Pancreas (tissue), 10 donors: ENCODE data around the gene ATP9B. TPM values are rescaled to one million over a fixed set of nuclear protein-coding genes. Genes with fewer than 3 reads are reported as not detected.

Experiments used
- ATAC-seq, 4 donors: fragments of 200-7000 bp; cut with Tn5 transposase; one replicate each; pipeline versions ENCODE4 v1.8.0 to v1.9.1; 2020; ENCODE audit warnings: mild to moderate bottlenecking in 4 of 4, moderate library complexity in 4 of 4
- DNase-seq, 6 donors: peaks; one replicate each; pipeline ENCODE4 v3.0.0-alpha.2; 2020
- FAIRE-seq: peaks from 2 replicates; lab custom pipeline; 2012; peaks lifted over from hg19 to GRCh38; lab: Jason Lieb, UNC
- H3K27ac ChIP-seq, 4 donors: fragments of 200-600 bp; sonication (generic); 1 replicate in 3 of 4; 2 replicates in 1 of 4; pipeline versions ENCODE4 v1.5.0 to v1.8.0; 2020
- H3K27me3 ChIP-seq, 4 donors: fragments of 200-600 bp; one replicate each; pipeline ENCODE4 v1.8.0; 2021
- H3K36me3 ChIP-seq, 3 donors: fragments of 200-600 bp; sonication (generic) in 1 of 3; one replicate each; pipeline versions ENCODE4 v1.5.0 to v1.8.0; 2020 to 2021
- H3K4me1 ChIP-seq, 3 donors: fragments of 200-600 bp; one replicate each; pipeline ENCODE4 v1.8.0; 2021
- H3K4me3 ChIP-seq, 4 donors: fragments of 200-600 bp; sonication (generic) in 2 of 4; one replicate each; pipeline versions ENCODE4 v1.5.0 to v1.8.0; 2020 to 2021
- H3K9me3 ChIP-seq, 4 donors: fragments of 200-600 bp; one replicate each; pipeline ENCODE4 v1.8.0; 2021
- WGBS, 2 donors: extraction: QIAGEN DNeasy Blood & Tissue Kit; methylation state at CpG; one replicate each; pipeline ENCODE4 v1.1.7; 2013; 5-methylcytosine and 5-hydroxymethylcytosine counted together
- intact Hi-C, 3 donors: fragments of 100-400 bp; cut with DNase I; formaldehyde crosslinking; loops; one replicate each; pipeline versions ENCODE4 v1.11.1 to v1.14.2; 2022
- polyA plus RNA-seq, 2 donors: library from polyadenylated mRNA; stranded (reverse); fragments of 200-250 nt; gene quantifications; one replicate each; pipeline ENCODE4 v1.2.3, GENCODE V29; 2013
- total RNA-seq, 6 donors: library from RNA; stranded (reverse); fragmentation: NEBNext Ultra II Directional in 4 of 6; extraction: Animal tissue kit (Norgen Biotek cat#: 25700) in 4 of 6; gene quantifications; one replicate each; pipeline versions ENCODE4 v1.2.1 to v1.2.4, GENCODE V29; 2021 to 2023
- TF ChIP-seq, protein P1 (sequence below), 4 donors: fragments of 200-600 bp; sonication (generic) in 3 of 4; IDR thresholded peaks; one replicate each; pipeline versions ENCODE4 v1.5.0 to v1.8.0; 2021; ENCODE audit warnings: antibody characterized with exemption in 4 of 4
- donor health status: healthy with polysubstance abuse.
- donor health status: DM: no; HTN: no; CAD: no; lungs with moderate emphysema.
- donor health status: DM: no; HTN: no; CAD: no.
- donor health status: control.
- donor health status: control.
- donor health status: Bipolar disorder and iron deficiency.
- donor health status: DM: yes; HTN: yes; CAD: no.
- donor health status: DM: no; HTN: no; CAD: no.
- donor health status: DM: no; HTN: no; CAD: no.
- donor health status: DM: yes; HTN: yes; CAD: no.

ATP9B gene
- total and polyA plus RNA-seq, 8 donors, result 10.2 to 19.0 (median 15.5) TPM

DNA sequence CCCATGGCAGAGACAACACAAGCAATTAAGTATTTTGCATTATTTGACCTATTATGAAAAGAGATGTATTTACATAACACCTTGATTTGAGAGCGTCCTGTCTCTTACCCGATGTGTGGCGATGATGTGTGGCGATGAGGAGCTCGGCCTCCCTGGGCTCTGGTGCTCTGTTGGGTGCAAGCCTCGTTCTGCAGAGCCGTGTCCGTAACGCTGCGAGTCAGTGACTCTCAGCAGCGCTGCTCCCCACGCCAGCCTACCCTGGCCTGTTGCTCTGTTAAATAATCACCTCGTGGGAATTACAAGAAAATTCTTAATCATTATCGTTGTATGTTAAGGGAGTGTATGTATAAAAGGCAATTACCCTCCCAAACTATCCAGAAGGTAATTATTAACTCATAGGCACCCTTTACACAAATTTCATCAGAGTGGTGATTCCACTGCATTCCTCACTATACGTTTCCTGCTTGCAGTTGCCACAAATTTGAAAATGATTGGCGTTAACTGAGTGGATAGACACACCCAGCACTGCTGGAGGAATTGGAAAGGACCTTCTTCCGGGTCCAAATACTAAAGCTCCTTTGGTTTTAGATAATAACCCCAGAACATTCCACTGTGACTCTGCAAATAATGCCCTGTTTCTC is 274.5 kb downstream of the ATP9B start:
- H3K27ac ChIP-seq, result no peak overlapping the region
- DNase-seq, result no peak
- intact Hi-C loops, result no loop called here
- peaks cover 0 to 5% (median 0%) of the 10 kb centered on the region in 3 donors for H3K4me1 ChIP-seq
- peak; percentile 48 to 82 (median 50) for ATAC-seq
- no peak overlapping the region for H3K4me3 ChIP-seq
- TF ChIP-seq, protein P1, sequence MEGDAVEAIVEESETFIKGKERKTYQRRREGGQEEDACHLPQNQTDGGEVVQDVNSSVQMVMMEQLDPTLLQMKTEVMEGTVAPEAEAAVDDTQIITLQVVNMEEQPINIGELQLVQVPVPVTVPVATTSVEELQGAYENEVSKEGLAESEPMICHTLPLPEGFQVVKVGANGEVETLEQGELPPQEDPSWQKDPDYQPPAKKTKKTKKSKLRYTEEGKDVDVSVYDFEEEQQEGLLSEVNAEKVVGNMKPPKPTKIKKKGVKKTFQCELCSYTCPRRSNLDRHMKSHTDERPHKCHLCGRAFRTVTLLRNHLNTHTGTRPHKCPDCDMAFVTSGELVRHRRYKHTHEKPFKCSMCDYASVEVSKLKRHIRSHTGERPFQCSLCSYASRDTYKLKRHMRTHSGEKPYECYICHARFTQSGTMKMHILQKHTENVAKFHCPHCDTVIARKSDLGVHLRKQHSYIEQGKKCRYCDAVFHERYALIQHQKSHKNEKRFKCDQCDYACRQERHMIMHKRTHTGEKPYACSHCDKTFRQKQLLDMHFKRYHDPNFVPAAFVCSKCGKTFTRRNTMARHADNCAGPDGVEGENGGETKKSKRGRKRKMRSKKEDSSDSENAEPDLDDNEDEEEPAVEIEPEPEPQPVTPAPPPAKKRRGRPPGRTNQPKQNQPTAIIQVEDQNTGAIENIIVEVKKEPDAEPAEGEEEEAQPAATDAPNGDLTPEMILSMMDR (IDR thresholded peaks at IDR 0.05), result no peak
- no peak for FAIRE-seq
- peaks cover 0 to 26% (median 11%) of the 10 kb centered on the region in 3 donors for H3K36me3 ChIP-seq
- WGBS, 2 donors, result 65 to 66% methylated on average over 17 of the region's 17 CpGs
- no peaks in the 10 kb centered on the region for H3K9me3 ChIP-seq
- H3K27me3 ChIP-seq, result no peaks in the 10 kb centered on the region

DNA sequence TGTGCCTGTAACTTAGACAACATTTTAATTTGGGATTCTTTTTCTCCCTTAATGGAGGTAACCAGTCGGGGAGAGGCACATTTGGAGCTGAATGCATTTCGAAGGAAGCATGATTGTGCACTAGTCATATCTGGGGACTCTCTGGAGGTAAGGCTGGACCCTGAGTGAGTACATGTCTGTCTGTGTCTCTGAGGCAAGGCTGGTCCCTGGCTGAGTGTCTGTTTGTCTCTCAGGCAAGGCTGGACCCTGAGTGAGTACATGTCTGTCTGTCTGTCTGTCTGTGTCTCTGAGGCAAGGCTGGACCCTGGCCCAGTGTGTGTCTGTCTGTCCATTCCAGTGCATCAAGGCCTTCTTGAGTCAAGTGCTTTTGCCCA is 275.0 kb downstream of the ATP9B start:
- Histone ChIP-seq H3K27ac (no peak overlapping the region), H3K4me3 (no peak overlapping the region), H3K27me3 (no peaks in the 10 kb centered on the region), H3K36me3 (peaks cover 0 to 26% (median 11%) of the 10 kb centered on the region in 3 donors), H3K4me1 (peaks cover 0 to 5% (median 0%) of the 10 kb centered on the region in 3 donors), H3K9me3 (no peaks in the 10 kb centered on the region)
- ATAC-seq (no peak), FAIRE-seq (no peak), DNase-seq (no peak)
- TF ChIP-seq, protein P1 (IDR thresholded peaks at IDR 0.05), result no peak
- WGBS, 2 donors, result 64 to 65% methylated on average over 2 of the region's 2 CpGs
- intact Hi-C loops, result no loop called here

DNA sequence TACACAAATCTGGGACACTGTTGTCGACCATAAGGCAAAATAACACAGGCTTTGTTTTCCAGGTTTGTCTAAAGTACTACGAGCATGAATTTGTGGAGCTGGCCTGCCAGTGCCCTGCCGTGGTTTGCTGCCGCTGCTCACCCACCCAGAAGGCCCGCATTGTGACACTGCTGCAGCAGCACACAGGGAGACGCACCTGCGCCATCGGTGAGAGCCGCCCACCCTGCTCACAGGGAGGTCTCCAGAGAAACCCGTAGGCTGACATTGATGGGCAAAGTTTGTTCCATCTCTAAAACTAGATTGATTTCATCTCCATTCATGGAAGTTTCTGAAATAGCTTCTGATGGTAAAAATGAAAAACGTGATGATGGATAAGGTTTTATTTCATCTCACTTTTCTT is 276.2 kb downstream of the ATP9B start:
- no peak for ATAC-seq
- 95% methylated on average over 11 of the region's 11 CpGs for WGBS, 2 donors
- TF ChIP-seq, protein P1 (IDR thresholded peaks at IDR 0.05), result no peak
- H3K4me3 ChIP-seq, result no peak overlapping the region
- DNase-seq, result no peak
- intact Hi-C loops, result no loop called here
- no peak for FAIRE-seq
- no peaks in the 10 kb centered on the region for H3K27me3 ChIP-seq
- H3K36me3 ChIP-seq, result peaks cover 0 to 32% (median 11%) of the 10 kb centered on the region in 3 donors
- no peak overlapping the region for H3K27ac ChIP-seq
- H3K9me3 ChIP-seq, result no peaks in the 10 kb centered on the region
- H3K4me1 ChIP-seq, result peaks cover 0 to 5% (median 0%) of the 10 kb centered on the region in 3 donors

DNA sequence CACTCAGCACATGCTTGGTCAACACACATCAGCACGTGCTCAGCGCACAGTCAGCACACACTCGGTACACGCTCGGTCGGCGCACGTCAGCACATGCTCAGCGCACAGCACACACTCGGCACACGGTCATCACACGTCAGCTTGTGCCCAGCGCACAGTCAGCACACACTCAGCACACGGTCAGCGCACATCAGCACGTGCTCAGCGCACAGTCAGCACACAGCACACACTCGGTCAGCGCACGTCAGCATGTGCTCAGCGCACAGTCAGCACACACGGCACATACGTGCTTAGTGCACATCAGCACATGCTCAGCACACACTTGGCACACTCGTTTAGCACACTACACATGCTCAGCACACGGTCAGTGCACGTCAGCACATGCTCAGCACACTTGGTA is 276.8 kb downstream of the ATP9B start:
- H3K27ac ChIP-seq, result no peak overlapping the region
- TF ChIP-seq, protein P1 (IDR thresholded peaks at IDR 0.05), result no peak
- 94 to 96% methylated on average over 26 of the region's 26 CpGs for WGBS, 2 donors
- DNase-seq (no peak), ATAC-seq (no peak), FAIRE-seq (no peak)
- H3K4me3 ChIP-seq, result no peak overlapping the region
- peaks cover 0 to 5% (median 0%) of the 10 kb centered on the region in 3 donors for H3K4me1 ChIP-seq
- intact Hi-C loops, result no loop called here
- H3K27me3 ChIP-seq, result no peaks in the 10 kb centered on the region
- peaks cover 0 to 33% (median 11%) of the 10 kb centered on the region in 3 donors for H3K36me3 ChIP-seq
- no peaks in the 10 kb centered on the region for H3K9me3 ChIP-seq

DNA sequence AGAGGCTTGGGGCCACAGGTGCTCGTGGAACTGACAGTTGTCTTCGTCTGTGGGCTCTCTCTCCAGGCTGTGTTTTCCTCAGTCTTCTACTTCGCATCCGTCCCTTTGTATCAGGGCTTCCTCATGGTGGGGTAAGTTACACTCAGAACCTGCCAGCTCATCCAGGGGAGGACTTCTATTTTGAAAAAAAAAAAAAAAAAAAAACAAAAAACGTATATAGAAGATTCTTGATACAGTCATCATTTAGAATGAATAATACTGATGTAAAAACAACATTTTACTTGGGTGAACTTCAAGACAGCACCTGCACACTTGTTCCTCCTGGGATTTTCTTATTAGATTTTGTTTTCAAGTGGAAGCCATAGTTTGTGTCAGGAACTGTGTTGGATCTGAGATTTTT is 278.9 kb downstream of the ATP9B start:
- no peak overlapping the region for H3K27ac ChIP-seq
- DNase-seq (no peak), ATAC-seq (no peak), FAIRE-seq (no peak)
- TF ChIP-seq, protein P1 (IDR thresholded peaks at IDR 0.05), result no peak
- H3K36me3 ChIP-seq, result peaks cover 0 to 33% (median 11%) of the 10 kb centered on the region in 3 donors
- H3K27me3 ChIP-seq, result no peaks in the 10 kb centered on the region
- intact Hi-C loops, result no loop called here
- WGBS, 2 donors, result 82 to 91% methylated on average over 5 of the region's 5 CpGs
- no peak overlapping the region for H3K4me3 ChIP-seq
- H3K4me1 ChIP-seq, result peaks cover 0 to 4% (median 0%) of the 10 kb centered on the region in 3 donors
- H3K9me3 ChIP-seq, result no peaks in the 10 kb centered on the region
